ENCODE data around the gene ZNF74. TPM values are rescaled to one million over a fixed set of nuclear protein-coding genes. Genes with fewer than 3 reads are reported as not detected.
"Not testable (repeated sequence)": the region's sequence is repeated elsewhere in the genome, so short reads cannot be mapped to it uniquely, and the experiment has no call there.

Gene ZNF74
- total RNA-seq, 1 experiment from 2014 or later: 67.5 TPM

GRCh38 chr22:20441631-20442484 lies 47.9 kb downstream of the ZNF74 start:
- DNase-seq: peak; percentile 44
- peaks cover 16% of the 10 kb centered on the region for H3K27me3 ChIP-seq (ENCODE audit: control insufficient read depth, insufficient read depth, low read length)
- H3K4me3 ChIP-seq (ENCODE audit: insufficient read depth, low read depth, low read length): no peak overlapping the region
- no peaks in the 10 kb centered on the region for H3K36me3 ChIP-seq (replicated peaks; ENCODE audit: control insufficient read depth, insufficient read depth, low read length)

GRCh38 chr22:20442485-20443284 lies 48.7 kb downstream of the ZNF74 start:
- H3K4me3 ChIP-seq (ENCODE audit: insufficient read depth, low read depth, low read length): no peak overlapping the region
- no peak for DNase-seq
- peaks cover 10% of the 10 kb centered on the region for H3K27me3 ChIP-seq (ENCODE audit: control insufficient read depth, insufficient read depth, low read length)
- no peaks in the 10 kb centered on the region for H3K36me3 ChIP-seq (replicated peaks; ENCODE audit: control insufficient read depth, insufficient read depth, low read length)

- no peak for DNase-seq
- Histone ChIP-seq H3K4me3 (ENCODE audit: insufficient read depth, low read depth, low read length) (no peak overlapping the region), H3K27me3 (ENCODE audit: control insufficient read depth, insufficient read depth, low read length) (no peaks in the 10 kb centered on the region), H3K36me3 (replicated peaks; ENCODE audit: control insufficient read depth, insufficient read depth, low read length) (no peaks in the 10 kb centered on the region)
These were observed 50.4 kb downstream of the ZNF74 start for GRCh38 chr22:20444325-20444724.

GRCh38 chr22:20446383-20446970 lies 52.5 kb downstream of the ZNF74 start:
- Histone ChIP-seq H3K4me3 (ENCODE audit: insufficient read depth, low read depth, low read length) (no peak overlapping the region), H3K36me3 (replicated peaks; ENCODE audit: control insufficient read depth, insufficient read depth, low read length) (no peaks in the 10 kb centered on the region)
- no peak for DNase-seq

GRCh38 chr22:20448630-20449029 lies 54.7 kb downstream of the ZNF74 start:
- Histone ChIP-seq H3K36me3 (replicated peaks; ENCODE audit: control insufficient read depth, insufficient read depth, low read length) (no peaks in the 10 kb centered on the region), H3K4me3 (ENCODE audit: insufficient read depth, low read depth, low read length) (no peak overlapping the region), H3K27me3 (ENCODE audit: control insufficient read depth, insufficient read depth, low read length) (no peaks in the 10 kb centered on the region)
- no peak for DNase-seq

More at GRCh38 chr22:20446383-20446970, 52.5 kb downstream of the ZNF74 start:
- H3K27me3 ChIP-seq (ENCODE audit: control insufficient read depth, insufficient read depth, low read length): no peaks in the 10 kb centered on the region

GRCh38 chr22:20449819-20450550 lies 56.0 kb downstream of the ZNF74 start:
- Histone ChIP-seq H3K27me3 (ENCODE audit: control insufficient read depth, insufficient read depth, low read length) (no peaks in the 10 kb centered on the region), H3K36me3 (replicated peaks; ENCODE audit: control insufficient read depth, insufficient read depth, low read length) (no peaks in the 10 kb centered on the region), H3K4me3 (ENCODE audit: insufficient read depth, low read depth, low read length) (no peak overlapping the region)
- DNase-seq: peak; percentile 55

- DNase-seq: no peak
- Histone ChIP-seq H3K36me3 (replicated peaks; ENCODE audit: control insufficient read depth, insufficient read depth, low read length) (no peaks in the 10 kb centered on the region), H3K4me3 (ENCODE audit: insufficient read depth, low read depth, low read length) (no peak overlapping the region), H3K27me3 (ENCODE audit: control insufficient read depth, insufficient read depth, low read length) (no peaks in the 10 kb centered on the region)
These were observed 56.6 kb downstream of the ZNF74 start for GRCh38 chr22:20450551-20450906.

- not testable (repeated sequence) for H3K36me3 ChIP-seq (replicated peaks; ENCODE audit: control insufficient read depth, insufficient read depth, low read length); H3K27me3 ChIP-seq (ENCODE audit: control insufficient read depth, insufficient read depth, low read length)
These were observed 57.3 kb downstream of the ZNF74 start for GRCh38 chr22:20451129-20451778.

GRCh38 chr22:20451920-20452319 lies 58.0 kb downstream of the ZNF74 start:
- H3K27me3 ChIP-seq (ENCODE audit: control insufficient read depth, insufficient read depth, low read length): no peaks in the 10 kb centered on the region
- DNase-seq: no peak

More at GRCh38 chr22:20451129-20451778, 57.3 kb downstream of the ZNF74 start:
- H3K4me3 ChIP-seq (ENCODE audit: insufficient read depth, low read depth, low read length); DNase-seq: not testable (repeated sequence)

GRCh38 chr22:20453222-20453621 lies 59.3 kb downstream of the ZNF74 start:
- DNase-seq: no peak
- Histone ChIP-seq H3K27me3 (ENCODE audit: control insufficient read depth, insufficient read depth, low read length) (no peaks in the 10 kb centered on the region), H3K4me3 (ENCODE audit: insufficient read depth, low read depth, low read length) (no peak overlapping the region), H3K36me3 (replicated peaks; ENCODE audit: control insufficient read depth, insufficient read depth, low read length) (no peaks in the 10 kb centered on the region)

More at GRCh38 chr22:20451920-20452319, 58.0 kb downstream of the ZNF74 start:
- H3K36me3 ChIP-seq (replicated peaks; ENCODE audit: control insufficient read depth, insufficient read depth, low read length): no peaks in the 10 kb centered on the region
- no peak overlapping the region for H3K4me3 ChIP-seq (ENCODE audit: insufficient read depth, low read depth, low read length)

- DNase-seq: no peak
- no peaks in the 10 kb centered on the region for H3K36me3 ChIP-seq (replicated peaks; ENCODE audit: control insufficient read depth, insufficient read depth, low read length)
- H3K27me3 ChIP-seq (ENCODE audit: control insufficient read depth, insufficient read depth, low read length): no peaks in the 10 kb centered on the region
- H3K4me3 ChIP-seq (ENCODE audit: insufficient read depth, low read depth, low read length): no peak overlapping the region
These were observed 61.7 kb downstream of the ZNF74 start for GRCh38 chr22:20455709-20456063.

GRCh38 chr22:20456064-20456721 lies 62.2 kb downstream of the ZNF74 start:
- DNase-seq: peak; percentile 93
- H3K4me3 ChIP-seq (ENCODE audit: insufficient read depth, low read depth, low read length): no peak overlapping the region
- no peaks in the 10 kb centered on the region for H3K36me3 ChIP-seq (replicated peaks; ENCODE audit: control insufficient read depth, insufficient read depth, low read length)
- H3K27me3 ChIP-seq (ENCODE audit: control insufficient read depth, insufficient read depth, low read length): no peaks in the 10 kb centered on the region

GRCh38 chr22:20456722-20457076 lies 62.7 kb downstream of the ZNF74 start:
- no peak overlapping the region for H3K4me3 ChIP-seq (ENCODE audit: insufficient read depth, low read depth, low read length)
- no peaks in the 10 kb centered on the region for H3K36me3 ChIP-seq (replicated peaks; ENCODE audit: control insufficient read depth, insufficient read depth, low read length)
- H3K27me3 ChIP-seq (ENCODE audit: control insufficient read depth, insufficient read depth, low read length): no peaks in the 10 kb centered on the region
- no peak for DNase-seq

Data from H7 (cell line).